ENCODE results near the gene OPALIN.

The OPALIN gene

DNA sequence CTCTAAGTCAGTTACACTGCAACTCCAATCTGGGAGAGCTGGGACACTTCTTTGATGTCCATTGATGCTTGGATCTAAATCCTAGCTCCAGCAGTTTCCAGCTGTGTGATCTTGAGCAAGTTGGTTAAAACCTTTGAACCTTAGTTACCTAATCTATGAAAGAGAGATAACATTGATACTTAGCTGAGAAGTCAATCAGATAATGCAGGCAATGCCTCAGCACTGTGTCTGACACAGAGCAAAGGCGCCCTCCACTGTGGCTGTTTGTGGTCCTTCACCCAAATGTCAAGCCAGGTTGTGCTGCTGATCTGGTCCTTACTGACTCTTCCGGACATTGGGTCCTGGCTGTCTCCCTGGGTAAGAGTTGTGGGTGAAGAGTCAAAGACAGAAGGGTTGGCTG is 34.4 kb downstream of the OPALIN start:
- no peak for DNase-seq (ENCODE audit: extremely low read depth, low read depth)
- TF ChIP-seq, protein P1, sequence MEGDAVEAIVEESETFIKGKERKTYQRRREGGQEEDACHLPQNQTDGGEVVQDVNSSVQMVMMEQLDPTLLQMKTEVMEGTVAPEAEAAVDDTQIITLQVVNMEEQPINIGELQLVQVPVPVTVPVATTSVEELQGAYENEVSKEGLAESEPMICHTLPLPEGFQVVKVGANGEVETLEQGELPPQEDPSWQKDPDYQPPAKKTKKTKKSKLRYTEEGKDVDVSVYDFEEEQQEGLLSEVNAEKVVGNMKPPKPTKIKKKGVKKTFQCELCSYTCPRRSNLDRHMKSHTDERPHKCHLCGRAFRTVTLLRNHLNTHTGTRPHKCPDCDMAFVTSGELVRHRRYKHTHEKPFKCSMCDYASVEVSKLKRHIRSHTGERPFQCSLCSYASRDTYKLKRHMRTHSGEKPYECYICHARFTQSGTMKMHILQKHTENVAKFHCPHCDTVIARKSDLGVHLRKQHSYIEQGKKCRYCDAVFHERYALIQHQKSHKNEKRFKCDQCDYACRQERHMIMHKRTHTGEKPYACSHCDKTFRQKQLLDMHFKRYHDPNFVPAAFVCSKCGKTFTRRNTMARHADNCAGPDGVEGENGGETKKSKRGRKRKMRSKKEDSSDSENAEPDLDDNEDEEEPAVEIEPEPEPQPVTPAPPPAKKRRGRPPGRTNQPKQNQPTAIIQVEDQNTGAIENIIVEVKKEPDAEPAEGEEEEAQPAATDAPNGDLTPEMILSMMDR (IDR thresholded peaks at IDR 0.05; ENCODE audit: low read depth, low read length) = no peak

DNA sequence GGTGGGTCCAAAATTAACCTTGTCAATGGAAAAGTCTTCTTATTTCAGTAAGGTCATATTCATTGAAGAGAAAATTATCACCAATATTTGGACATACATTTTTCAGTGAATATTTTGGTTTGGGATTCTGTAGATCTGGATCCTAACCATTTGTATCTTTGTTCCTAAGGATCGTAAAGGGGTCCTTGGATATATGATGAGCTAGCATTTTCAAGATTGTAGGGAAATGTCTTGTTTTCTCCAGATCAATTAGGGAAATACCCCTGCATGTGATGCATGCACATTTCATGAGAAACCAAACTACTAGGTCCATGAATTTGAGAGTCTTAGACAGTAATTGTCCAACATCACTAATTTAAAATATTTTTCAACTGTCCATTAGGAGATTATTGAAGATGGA is 36.5 kb downstream of the OPALIN start:
- DNase-seq (ENCODE audit: extremely low read depth, low read depth) = no peak
- TF ChIP-seq, protein P1 (IDR thresholded peaks at IDR 0.05; ENCODE audit: low read depth, low read length) = no peak

DNA sequence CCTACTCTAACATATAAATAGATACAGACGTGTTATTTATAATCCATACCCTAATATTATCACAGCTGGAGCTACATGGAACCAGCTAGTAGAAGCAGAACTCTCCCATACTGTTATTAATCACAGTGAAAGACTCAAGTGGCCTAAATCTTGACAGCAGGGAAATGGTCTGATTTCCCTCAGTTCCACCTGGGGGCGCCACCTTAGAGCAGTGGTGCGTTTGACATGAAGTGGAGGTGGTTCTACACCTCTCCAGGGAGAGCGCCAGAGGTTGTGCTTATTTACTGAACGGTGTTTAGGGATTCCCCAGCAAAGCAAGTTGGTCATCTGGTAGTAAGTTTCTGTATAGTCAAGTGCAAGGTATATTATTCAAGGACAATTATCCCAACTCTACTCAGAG is 37.0 kb downstream of the OPALIN start:
- no peak for DNase-seq (ENCODE audit: extremely low read depth, low read depth)
- TF ChIP-seq, protein P1 (IDR thresholded peaks at IDR 0.05; ENCODE audit: low read depth, low read length) = no peak

DNA sequence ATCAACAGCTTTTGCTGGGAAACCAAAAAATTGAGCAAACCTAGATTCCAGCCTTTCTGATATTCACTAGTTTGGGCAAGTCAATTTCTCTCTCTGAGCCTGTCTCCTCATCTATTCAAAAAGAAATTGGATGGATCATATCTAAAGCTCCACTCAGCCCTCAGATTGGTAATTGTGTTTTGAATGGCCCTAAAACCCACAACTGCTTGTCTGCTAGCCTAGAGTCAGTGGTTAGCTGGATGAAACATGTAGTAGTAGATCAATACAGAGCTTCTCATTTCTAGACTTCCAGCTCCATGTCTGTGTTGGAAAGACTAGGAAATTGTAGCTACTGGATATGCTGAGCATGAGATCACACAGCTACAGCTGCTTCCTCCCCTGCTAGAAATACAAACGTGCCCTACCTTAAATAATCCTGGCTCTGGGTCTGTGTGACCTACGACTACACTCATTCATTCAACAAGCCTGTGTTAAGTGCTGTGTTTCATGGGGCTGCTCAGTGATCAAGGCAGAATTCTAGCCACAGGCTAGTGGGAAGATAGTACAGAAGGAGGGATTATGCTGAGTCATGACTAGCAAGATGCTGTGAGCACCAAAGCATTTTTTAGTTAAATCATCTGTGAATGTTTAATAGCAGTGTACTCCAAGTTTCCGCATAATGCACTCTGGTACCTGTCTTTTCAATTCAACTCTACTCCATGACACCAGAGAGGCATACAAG is 38.9 kb downstream of the OPALIN start:
- DNase-seq (ENCODE audit: extremely low read depth, low read depth) = no peak
- TF ChIP-seq, protein P1 (IDR thresholded peaks at IDR 0.05; ENCODE audit: low read depth, low read length) = no peak

DNA sequence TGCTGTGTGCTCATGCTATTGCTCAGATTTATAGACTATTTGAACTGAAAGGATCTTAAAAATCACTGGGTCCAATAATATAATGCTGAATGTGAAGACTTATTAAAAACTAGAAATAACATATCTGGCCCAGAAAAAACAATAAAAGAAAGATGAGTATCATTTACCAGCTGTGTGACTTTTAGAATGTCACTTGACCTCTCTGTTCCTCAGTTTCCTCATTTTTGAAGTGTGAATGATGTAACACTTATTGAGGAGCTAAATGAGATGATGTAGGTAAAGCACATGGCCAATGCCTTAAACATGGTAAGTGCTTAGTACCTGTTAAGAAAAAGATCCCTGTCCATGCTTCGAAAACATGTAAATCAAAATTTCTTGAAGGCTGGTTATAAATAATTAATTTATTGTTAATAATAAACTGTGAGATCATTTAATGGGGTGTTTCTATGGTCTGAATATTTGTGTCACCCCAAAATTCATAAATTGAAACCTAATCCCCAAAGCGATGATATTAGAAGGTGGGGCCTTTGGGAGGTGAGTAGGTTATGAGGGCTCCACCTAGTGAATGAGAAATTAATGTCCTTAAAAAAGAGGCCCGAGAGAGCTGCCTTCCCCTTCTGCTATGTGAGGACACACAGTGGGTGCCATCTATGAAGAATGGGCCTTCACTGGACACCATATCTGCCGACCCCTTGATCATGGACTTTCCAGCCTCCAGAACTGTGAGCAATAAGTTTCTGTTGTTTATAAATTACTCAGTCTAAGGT is 41.6 kb downstream of the OPALIN start:
- TF ChIP-seq, protein P1 (IDR thresholded peaks at IDR 0.05; ENCODE audit: low read depth, low read length) = no peak
- DNase-seq (ENCODE audit: extremely low read depth, low read depth) = no peak

DNA sequence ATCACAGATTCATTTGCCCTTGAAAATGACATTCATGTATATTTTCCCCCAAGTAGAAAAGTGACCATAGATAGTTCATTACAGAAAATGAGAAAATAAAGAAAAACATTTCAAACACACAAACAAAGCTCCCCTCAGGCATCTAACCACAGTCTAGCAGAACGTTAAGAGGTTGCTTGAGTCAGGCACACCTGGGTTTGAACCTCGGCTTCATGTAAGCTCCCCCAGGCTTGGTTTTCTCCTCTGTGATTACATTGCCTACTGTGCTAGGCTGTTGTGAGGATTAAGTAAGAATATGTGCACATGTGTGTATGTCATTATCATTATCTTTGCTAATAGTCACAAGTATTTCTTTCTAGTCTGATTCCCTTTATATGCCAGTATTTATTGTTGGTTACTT is 45.5 kb downstream of the OPALIN start:
- no peak for DNase-seq (ENCODE audit: extremely low read depth, low read depth)
- TF ChIP-seq, protein P1 (IDR thresholded peaks at IDR 0.05; ENCODE audit: low read depth, low read length) = no peak

DNA sequence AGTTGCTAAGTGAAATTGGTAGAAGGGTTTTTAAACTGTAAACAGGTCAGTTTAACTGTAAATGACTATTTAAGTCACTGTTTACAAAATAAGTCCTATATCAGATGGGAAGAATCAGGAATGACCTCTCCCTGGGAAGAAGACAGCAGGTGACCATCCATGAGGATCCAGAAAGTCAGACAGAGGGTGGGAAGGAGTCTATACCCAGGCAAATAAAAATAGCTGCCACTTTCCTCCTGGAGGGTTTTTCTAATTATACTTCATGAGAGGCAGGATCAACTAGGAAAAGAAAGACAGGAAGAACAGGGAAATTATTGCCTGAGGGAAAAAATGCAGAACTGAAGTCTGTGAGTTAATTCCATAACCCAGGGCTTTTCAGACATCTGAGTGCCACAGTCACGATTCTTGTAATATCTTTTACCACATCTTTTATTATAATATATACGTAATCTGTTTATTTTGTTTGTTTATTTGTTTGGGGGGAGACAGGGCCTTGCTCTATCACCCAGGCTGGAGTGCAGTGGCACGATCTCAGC is 47.6 kb downstream of the OPALIN start:
- no peak for DNase-seq (ENCODE audit: extremely low read depth, low read depth)
- TF ChIP-seq, protein P1 (IDR thresholded peaks at IDR 0.05; ENCODE audit: low read depth, low read length) = no peak
